ENCODE results near the gene TPSB2.

TPSB2 gene

DNA sequence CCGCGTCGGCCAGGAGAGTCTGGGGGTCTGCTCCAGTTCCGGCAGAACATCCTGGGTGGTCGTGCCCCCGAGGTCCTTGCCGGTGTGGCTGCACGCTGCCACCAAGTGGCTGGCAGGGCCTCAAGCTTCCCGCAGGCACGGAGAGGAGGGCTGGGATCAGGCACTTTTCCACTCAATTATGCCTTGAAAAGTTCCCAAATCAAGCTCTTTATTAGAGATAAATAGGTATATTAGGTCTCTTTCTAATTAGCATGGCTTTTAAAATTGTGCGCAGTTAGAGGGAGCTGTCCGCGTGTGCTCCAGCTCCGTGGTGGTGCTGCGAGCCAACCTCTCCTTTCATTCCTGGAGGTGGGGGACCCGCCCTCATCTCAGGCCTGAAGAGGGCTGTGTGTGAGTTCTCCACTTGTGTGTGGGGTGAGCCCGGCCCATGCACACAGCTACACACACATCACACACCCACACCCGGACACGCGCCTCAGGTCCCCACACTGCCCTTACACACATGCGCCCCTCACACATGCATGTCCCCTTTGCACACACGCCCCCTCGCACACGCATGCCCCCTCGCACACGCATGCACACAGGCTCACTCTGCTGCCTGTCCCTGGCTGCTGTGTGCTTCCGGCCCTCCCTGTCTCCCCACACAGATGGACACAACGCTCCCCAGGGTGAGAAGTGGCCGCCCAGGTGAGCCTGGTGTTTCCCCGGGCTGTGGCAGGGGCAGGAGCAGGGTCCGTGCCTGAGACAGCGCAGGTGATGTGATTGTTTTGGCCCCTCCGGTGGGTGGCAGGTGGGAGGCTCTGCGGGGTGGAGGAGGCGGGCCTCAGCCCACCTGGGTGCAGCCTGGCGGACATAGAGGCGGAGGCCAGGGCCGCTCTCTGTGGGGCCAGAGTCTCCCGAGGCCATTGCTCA is 48.3 kb downstream of the TPSB2 start:
- DNase-seq: no peak

DNA sequence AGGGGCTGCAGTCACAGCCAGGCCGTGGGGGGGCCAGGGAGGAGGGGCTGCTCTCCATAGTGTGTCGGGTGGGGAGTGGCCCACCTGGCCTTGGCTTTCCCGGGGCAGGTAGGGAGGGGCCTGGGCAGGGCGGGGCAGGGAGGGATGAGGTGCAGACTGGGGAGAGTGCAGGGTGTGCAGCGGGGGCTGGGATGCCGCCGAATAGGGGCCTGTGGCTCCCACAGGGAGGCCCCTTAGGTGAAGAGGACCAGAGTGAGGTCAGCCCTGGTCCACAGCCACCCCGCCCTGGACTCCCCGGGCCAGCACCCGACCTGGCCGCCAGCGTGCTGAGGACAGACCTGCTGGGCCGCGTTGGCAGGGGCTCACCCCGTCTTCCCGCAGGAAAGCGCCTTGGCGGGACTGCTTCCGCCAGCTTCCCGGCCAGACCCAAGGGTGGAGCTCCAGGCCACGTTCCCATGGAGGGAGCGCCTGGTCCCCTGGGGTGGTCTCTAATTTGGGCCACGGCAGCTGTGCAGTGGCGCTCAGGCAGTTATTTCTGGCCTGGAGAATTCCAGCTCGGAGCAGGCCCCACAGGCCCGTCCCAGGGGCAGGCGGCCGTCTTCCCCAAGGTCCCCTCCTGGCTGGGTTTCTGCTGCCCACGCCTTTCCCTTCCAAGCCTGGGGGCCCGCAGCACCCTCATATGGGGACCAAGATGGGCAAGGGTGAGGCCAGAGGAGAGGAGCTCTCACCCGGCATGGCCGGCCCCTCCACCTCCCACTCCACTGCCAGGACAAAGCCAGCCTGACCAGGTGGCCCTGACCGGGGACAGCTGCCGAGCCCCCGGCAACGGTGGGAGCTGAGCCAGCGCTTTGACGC is 49.2 kb downstream of the TPSB2 start:
- DNase-seq: no peak

Measured in hematopoietic multipotent progenitor cell treated with erythropoietin and hydrocortisone succinate and interleukin-3 and kit ligand, for 8 days (in vitro differentiated cells).